ENCODE measurements around the gene TNRC6C. TPM values are rescaled to one million over a fixed set of nuclear protein-coding genes. Genes with fewer than 3 reads are reported as not detected.

Gene TNRC6C
- total RNA-seq, 4 donors from 2014 or later, result 9.1 to 32.7 (median 14.3) TPM

- intact Hi-C loops (cut with DNase I), result no loop called here
- peaks cover 17 to 19% of the 10 kb centered on the region in 2 donors for H3K36me3 ChIP-seq
- 73 to 90% methylated on average over 2 of the region's 2 CpGs for WGBS, 2 donors
- TF ChIP-seq POLR2A (IDR thresholded peaks at IDR 0.05) (no peak), CTCF (IDR thresholded peaks at IDR 0.05) (no peak)
- H3K4me3 ChIP-seq (replicated peaks in 1 of 3), result no peak overlapping the region
- H3K9me3 ChIP-seq, result no peaks in the 10 kb centered on the region
- no peaks in the 10 kb centered on the region for H3K27me3 ChIP-seq
- no peaks in the 10 kb centered on the region for H3K4me1 ChIP-seq
- no peak overlapping the region for H3K27ac ChIP-seq
- DNase-seq, result no peak
These were observed 88.4 kb downstream of the TNRC6C start for GRCh38 chr17:78046923-78047322.

GRCh38 chr17:78048346-78049292, 90.1 kb downstream of the TNRC6C start:
- 95% methylated on average over 10 of the region's 10 CpGs for WGBS, 2 donors
- H3K27me3 ChIP-seq, result no peaks in the 10 kb centered on the region
- no peaks in the 10 kb centered on the region for H3K4me1 ChIP-seq
- H3K27ac ChIP-seq, result no peak overlapping the region
- peaks cover 17 to 19% of the 10 kb centered on the region in 2 donors for H3K36me3 ChIP-seq
- no peaks in the 10 kb centered on the region for H3K9me3 ChIP-seq
- no peak for DNase-seq
- TF ChIP-seq CTCF (IDR thresholded peaks at IDR 0.05), result no peak
- no peak for TF ChIP-seq POLR2A (IDR thresholded peaks at IDR 0.05)
- H3K4me3 ChIP-seq (replicated peaks in 1 of 3), result no peak overlapping the region
- intact Hi-C loops (cut with DNase I), result no loop called here

- intact Hi-C loops (cut with DNase I), result no loop called here
These were observed 91.1 kb downstream of the TNRC6C start for GRCh38 chr17:78049609-78050008.

DNA sequence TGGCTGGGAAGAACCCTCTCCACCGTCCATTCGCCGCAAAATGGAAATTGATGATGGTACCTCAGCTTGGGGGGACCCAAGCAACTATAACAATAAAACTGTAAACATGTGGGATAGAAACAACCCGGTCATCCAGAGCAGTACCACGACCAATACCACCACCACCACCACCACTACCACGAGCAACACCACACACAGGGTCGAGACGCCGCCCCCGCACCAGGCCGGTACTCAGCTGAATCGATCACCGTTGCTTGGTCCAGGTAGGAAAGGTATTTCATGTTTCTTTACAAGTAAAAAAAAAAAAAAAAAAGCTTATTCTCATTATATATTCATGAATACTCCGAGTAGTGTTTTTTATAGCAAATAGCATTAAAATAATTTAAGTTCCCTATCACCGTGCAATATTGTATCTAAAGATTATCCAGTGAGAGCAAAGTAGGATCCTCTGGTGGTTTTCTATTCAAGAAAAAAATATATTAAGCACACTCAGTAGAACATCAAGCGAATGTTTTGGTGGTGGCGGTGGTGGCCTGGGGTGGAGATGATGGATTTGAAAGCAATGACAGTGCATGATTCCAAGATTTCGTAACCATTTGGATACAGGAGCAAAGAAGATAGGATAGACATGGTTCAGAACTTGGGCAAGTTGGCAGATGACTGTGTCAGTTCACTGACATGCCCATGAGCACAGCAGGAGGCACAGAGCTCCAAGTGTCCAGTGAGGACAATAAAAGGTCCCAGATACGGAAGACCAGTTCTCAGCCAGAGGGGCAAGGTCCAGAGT, 92.9 kb downstream of the TNRC6C start:
- Histone ChIP-seq H3K27ac (no peak overlapping the region), H3K4me1 (no peaks in the 10 kb centered on the region), H3K9me3 (no peaks in the 10 kb centered on the region), H3K4me3 (replicated peaks in 1 of 3) (no peak overlapping the region), H3K36me3 (peaks cover 19 to 23% of the 10 kb centered on the region in 2 donors), H3K27me3 (no peaks in the 10 kb centered on the region)
- intact Hi-C loops (cut with DNase I), result no loop called here
- no peak for DNase-seq
- TF ChIP-seq CTCF (IDR thresholded peaks at IDR 0.05) (no peak), POLR2A (IDR thresholded peaks at IDR 0.05) (no peak)
- 94% methylated on average over 19 of the region's 19 CpGs for WGBS, 2 donors

More at GRCh38 chr17:78049609-78050008, 91.1 kb downstream of the TNRC6C start:
- H3K27ac ChIP-seq, result no peak overlapping the region
- no peak overlapping the region for H3K4me3 ChIP-seq (replicated peaks in 1 of 3)
- no peaks in the 10 kb centered on the region for H3K27me3 ChIP-seq
- DNase-seq, result no peak
- H3K4me1 ChIP-seq, result no peaks in the 10 kb centered on the region
- TF ChIP-seq POLR2A (IDR thresholded peaks at IDR 0.05) (no peak), CTCF (IDR thresholded peaks at IDR 0.05) (no peak)
- H3K36me3 ChIP-seq, result peaks cover 18 to 19% of the 10 kb centered on the region in 2 donors
- 93 to 97% methylated on average over 2 of the region's 2 CpGs for WGBS, 2 donors
- no peaks in the 10 kb centered on the region for H3K9me3 ChIP-seq
